Upper lobe of left lung (tissue), 6 donors: ENCODE data around the gene GLRX. TPM values are rescaled to one million over a fixed set of nuclear protein-coding genes. Genes with fewer than 3 reads are reported as not detected.

Source experiments
- ATAC-seq, 2 donors: fragments of 200-7000 bp; cut with Tn5 transposase; one replicate each; pipeline ENCODE4 v1.9.1; 2022; ENCODE audit warnings: mild to moderate bottlenecking in 2 of 2, moderate library complexity in 2 of 2; ENCODE audit not compliant: low FRiP score in 2 of 2
- DNase-seq, 2 donors: peaks; one replicate each; pipeline ENCODE4 v3.0.0-alpha.2; 2019 to 2020
- H3K27ac ChIP-seq, 4 donors: fragments of 200-600 bp; sonication (generic); one replicate each; pipeline ENCODE4 v1.5.1; 2016 to 2019
- H3K27me3 ChIP-seq, 4 donors: fragments of 200-600 bp; sonication (generic); one replicate each; pipeline ENCODE4 v1.5.1; 2017 to 2019
- H3K36me3 ChIP-seq, 4 donors: fragments of 200-600 bp; sonication (generic); one replicate each; pipeline ENCODE4 v1.5.1; 2016 to 2019
- H3K4me1 ChIP-seq, 4 donors: fragments of 200-600 bp; sonication (generic); one replicate each; pipeline ENCODE4 v1.5.1; 2018 to 2019
- H3K4me3 ChIP-seq, 4 donors: fragments of 200-600 bp; sonication (generic); one replicate each; pipeline ENCODE4 v1.5.1; 2017 to 2019; ENCODE audit warnings: mild to moderate bottlenecking in 2 of 4, moderate library complexity in 1 of 4
- H3K9me3 ChIP-seq, 4 donors: fragments of 200-600 bp; sonication (generic); one replicate each; pipeline ENCODE4 v1.5.1; 2018 to 2019
- EP300 ChIP-seq, 4 donors: sonication (generic); formaldehyde crosslinking; IDR thresholded peaks; one replicate each; pipeline ENCODE4 v1.5.1; 2017; ENCODE audit warnings: antibody characterized with exemption in 4 of 4, control low read depth in 2 of 4
- POLR2A ChIP-seq, 4 donors: fragments of 450-650 bp; IDR thresholded peaks; one replicate each; pipeline ENCODE4 v1.5.1; 2016 to 2017; ENCODE audit warnings: antibody characterized with exemption in 4 of 4, mild to moderate bottlenecking in 2 of 4
- POLR2AphosphoS5 ChIP-seq, 2 donors: sonication (generic); formaldehyde crosslinking; IDR thresholded peaks; one replicate each; pipeline ENCODE4 v1.5.1; 2017; ENCODE audit warnings: antibody characterized with exemption in 2 of 2
- WGBS, 2 donors: methylation state at CpG; one replicate each; pipeline ENCODE4 v1.1.5; 2017 to 2018; 5-methylcytosine and 5-hydroxymethylcytosine counted together
- total RNA-seq, 6 donors: library from RNA; depleted of rRNA in 4 of 6; stranded (reverse); fragments of >200 nt in 4 of 6; gene quantifications; one replicate each; pipeline versions ENCODE4 v1.1.0 to v1.2.1, GENCODE V29; 2016 to 2021
- TF ChIP-seq, protein P1 (sequence below), 6 experiments: fragments of 450-650 bp in 4 of 6; fragments of 200-600 bp in 2 of 6; sonication (generic) in 2 of 6; IDR thresholded peaks; one replicate each; pipeline ENCODE4 v1.5.1; 2016 to 2019; ENCODE audit warnings: antibody characterized with exemption in 6 of 6
- donor health status: DM: no; HTN: no; CAD: no; lungs with moderate emphysema.
- donor health status: DM: no; HTN: yes; CAD: no; lungs with severe emphysema.

Gene GLRX
- total RNA-seq, 6 donors from 2014 or later: 22.0 to 99.9 (median 78.5) TPM

DNA sequence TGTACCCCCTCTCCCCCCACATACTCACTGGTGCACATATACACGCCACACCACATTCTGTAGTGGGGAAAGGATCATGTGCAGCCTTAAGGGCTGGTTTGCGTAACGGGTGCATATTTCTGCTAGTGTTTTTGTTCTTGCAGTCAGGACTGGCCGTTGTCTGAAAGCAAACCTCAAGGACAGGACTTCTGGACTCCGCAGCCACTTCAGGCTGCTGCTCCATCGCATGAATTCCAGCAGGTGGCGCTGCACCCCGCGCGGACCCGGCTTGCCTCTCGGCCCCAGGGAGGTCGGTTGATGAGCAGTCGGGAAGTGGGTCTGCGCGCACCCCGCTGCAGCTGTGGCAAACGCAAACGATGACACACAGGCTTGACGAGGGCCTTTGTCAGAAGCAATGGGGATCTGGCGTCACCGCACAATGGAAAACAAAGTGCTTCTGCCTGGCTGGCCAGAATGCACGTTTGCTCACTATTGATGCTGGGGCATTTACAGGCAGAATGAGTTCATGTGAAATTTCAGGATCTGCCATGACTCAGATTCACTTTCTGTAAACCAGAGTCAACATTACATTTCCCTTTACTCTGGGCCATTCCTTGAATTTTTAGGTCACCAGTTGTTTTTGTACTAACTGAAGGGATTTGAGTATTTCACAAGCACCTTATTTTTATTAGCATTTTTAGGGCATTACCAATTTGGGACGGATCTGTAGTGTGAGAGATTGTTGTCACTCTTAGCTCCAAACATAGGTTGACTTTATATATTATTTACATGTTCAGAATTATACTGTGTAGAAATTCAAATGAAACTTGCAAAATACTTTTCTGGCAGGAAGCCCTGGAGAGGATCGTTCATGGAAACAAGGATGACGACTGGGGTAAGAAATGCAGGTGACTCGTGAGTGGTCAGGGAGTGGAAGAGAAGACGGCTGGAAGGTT is 36.4 kb upstream of the GLRX start:
- H3K27ac ChIP-seq: peak overlapping the region; percentile 78 to 85 (median 82)
- DNase-seq: peak; percentile 96 to 97
- no peaks in the 10 kb centered on the region for H3K36me3 ChIP-seq
- peak overlapping the region in 2 of 4 donors; percentile 29 for H3K4me3 ChIP-seq
- peak in 1 of 4 donors; percentile 59 for TF ChIP-seq POLR2A (IDR thresholded peaks at IDR 0.05)
- TF ChIP-seq, protein P1, sequence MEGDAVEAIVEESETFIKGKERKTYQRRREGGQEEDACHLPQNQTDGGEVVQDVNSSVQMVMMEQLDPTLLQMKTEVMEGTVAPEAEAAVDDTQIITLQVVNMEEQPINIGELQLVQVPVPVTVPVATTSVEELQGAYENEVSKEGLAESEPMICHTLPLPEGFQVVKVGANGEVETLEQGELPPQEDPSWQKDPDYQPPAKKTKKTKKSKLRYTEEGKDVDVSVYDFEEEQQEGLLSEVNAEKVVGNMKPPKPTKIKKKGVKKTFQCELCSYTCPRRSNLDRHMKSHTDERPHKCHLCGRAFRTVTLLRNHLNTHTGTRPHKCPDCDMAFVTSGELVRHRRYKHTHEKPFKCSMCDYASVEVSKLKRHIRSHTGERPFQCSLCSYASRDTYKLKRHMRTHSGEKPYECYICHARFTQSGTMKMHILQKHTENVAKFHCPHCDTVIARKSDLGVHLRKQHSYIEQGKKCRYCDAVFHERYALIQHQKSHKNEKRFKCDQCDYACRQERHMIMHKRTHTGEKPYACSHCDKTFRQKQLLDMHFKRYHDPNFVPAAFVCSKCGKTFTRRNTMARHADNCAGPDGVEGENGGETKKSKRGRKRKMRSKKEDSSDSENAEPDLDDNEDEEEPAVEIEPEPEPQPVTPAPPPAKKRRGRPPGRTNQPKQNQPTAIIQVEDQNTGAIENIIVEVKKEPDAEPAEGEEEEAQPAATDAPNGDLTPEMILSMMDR (IDR thresholded peaks at IDR 0.05): peak; percentile 95 to 100 (median 99)
- peak in 3 of 4 donors; percentile 75 to 94 (median 80) for TF ChIP-seq EP300 (IDR thresholded peaks at IDR 0.05)
- TF ChIP-seq POLR2AphosphoS5 (IDR thresholded peaks at IDR 0.05): peak; percentile 80 to 94
- no peaks in the 10 kb centered on the region for H3K27me3 ChIP-seq
- peak; percentile 92 to 94 for ATAC-seq
- peaks cover 43 to 63% (median 56%) of the 10 kb centered on the region in 4 donors for H3K4me1 ChIP-seq
- WGBS, 2 donors: 10 to 54% methylated on average over 5 to 28 of the region's 28 CpGs
- no peaks in the 10 kb centered on the region for H3K9me3 ChIP-seq

DNA sequence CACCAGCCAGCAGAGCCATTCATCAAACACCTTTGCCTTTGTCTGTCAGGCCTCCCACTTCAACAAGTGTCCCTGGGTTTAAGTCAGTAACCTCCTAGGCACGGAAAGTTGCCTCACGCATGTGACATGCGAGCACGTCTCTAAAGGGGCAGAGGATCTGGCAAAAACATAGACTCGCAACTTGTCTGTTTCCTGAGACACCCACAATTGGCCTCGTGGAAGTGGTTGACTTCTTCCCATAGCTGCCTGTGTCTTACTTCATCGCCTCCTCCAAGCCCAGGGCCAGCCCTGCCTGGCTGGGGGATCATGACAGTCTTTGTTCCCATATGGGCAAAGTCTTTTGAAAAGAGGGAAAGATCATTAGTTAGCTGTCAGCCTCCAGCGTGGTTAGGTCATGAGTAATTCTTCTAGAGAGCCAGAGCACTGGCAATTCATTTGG is 35.5 kb upstream of the GLRX start:
- Histone ChIP-seq H3K27ac (peak overlapping the region; percentile 78 to 85 (median 82)), H3K9me3 (no peaks in the 10 kb centered on the region), H3K27me3 (no peaks in the 10 kb centered on the region), H3K36me3 (no peaks in the 10 kb centered on the region), H3K4me1 (peaks cover 37 to 56% (median 48%) of the 10 kb centered on the region in 4 donors), H3K4me3 (no peak overlapping the region)
- ATAC-seq (peak; percentile 35 to 75), DNase-seq (peak in 1 of 2 donors; percentile 52)
- peak; percentile 49 to 64 for TF ChIP-seq POLR2AphosphoS5 (IDR thresholded peaks at IDR 0.05)
- TF ChIP-seq, protein P1 (IDR thresholded peaks at IDR 0.05): no peak
- TF ChIP-seq POLR2A (IDR thresholded peaks at IDR 0.05): peak in 1 of 4 donors; percentile 16
- TF ChIP-seq EP300 (IDR thresholded peaks at IDR 0.05): peak in 1 of 4 donors; percentile 49
- WGBS, 2 donors: 53 to 57% methylated on average over 3 to 8 of the region's 8 CpGs

GRCh38 chr5:95857185-95857945 is 34.8 kb upstream of the GLRX start:
- no peaks in the 10 kb centered on the region for H3K36me3 ChIP-seq
- ATAC-seq (peak; percentile 38 to 80), DNase-seq (peak; percentile 73 to 81)
- peak overlapping the region; percentile 78 to 85 (median 82) for H3K27ac ChIP-seq
- H3K27me3 ChIP-seq: no peaks in the 10 kb centered on the region
- TF ChIP-seq POLR2A (IDR thresholded peaks at IDR 0.05): peak in 1 of 4 donors; percentile 69
- TF ChIP-seq, protein P1 (IDR thresholded peaks at IDR 0.05): no peak
- TF ChIP-seq POLR2AphosphoS5 (IDR thresholded peaks at IDR 0.05): peak; percentile 83 to 90
- peak; percentile 61 to 99 (median 93) for TF ChIP-seq EP300 (IDR thresholded peaks at IDR 0.05)
- H3K9me3 ChIP-seq: no peaks in the 10 kb centered on the region
- 57 to 79% methylated on average over 8 to 11 of the region's 12 CpGs for WGBS, 2 donors
- peaks cover 31 to 50% (median 41%) of the 10 kb centered on the region in 4 donors for H3K4me1 ChIP-seq
- no peak overlapping the region for H3K4me3 ChIP-seq

DNA sequence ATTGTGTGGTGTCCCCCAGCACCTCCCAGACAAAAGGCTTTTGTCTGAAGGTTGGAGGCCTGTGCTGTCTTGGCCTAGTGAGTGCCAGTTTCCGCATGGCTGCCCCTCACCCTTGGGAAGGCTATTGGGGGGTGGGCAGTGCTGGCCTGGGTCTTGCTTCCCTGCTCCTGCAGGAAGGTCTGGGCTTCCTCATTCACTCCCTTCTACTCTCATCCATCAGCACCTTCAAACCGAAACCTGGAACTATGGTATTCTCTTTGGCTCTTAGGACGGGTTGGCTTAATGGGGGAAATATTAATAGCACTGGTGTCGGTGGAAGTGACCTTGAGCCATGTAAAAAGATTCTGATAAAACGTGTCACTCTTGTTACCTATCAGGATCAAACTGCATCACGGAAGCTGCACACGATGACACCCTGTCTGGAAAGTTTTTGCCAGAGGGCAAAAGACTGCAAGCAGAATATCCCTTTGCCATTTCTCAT is 34.0 kb upstream of the GLRX start:
- no peak for ATAC-seq

More for the DNA sequence above, 34.0 kb upstream of the GLRX start:
- DNase-seq: no peak
- no peaks in the 10 kb centered on the region for H3K36me3 ChIP-seq
- H3K27me3 ChIP-seq: no peaks in the 10 kb centered on the region
- H3K27ac ChIP-seq: peak overlapping the region; percentile 78 to 85 (median 82)
- no peaks in the 10 kb centered on the region for H3K9me3 ChIP-seq
- H3K4me1 ChIP-seq: peaks cover 23 to 41% (median 33%) of the 10 kb centered on the region in 4 donors
- TF ChIP-seq POLR2A (IDR thresholded peaks at IDR 0.05) (no peak), POLR2AphosphoS5 (IDR thresholded peaks at IDR 0.05) (no peak), EP300 (IDR thresholded peaks at IDR 0.05) (no peak)
- TF ChIP-seq, protein P1 (IDR thresholded peaks at IDR 0.05): no peak
- H3K4me3 ChIP-seq: no peak overlapping the region
- WGBS, 2 donors: 84 to 85% methylated on average over 7 of the region's 7 CpGs
